ENCODE measurements around the gene TINAGL1. TPM values are rescaled to one million over a fixed set of nuclear protein-coding genes. Genes with fewer than 3 reads are reported as not detected.

Gene TINAGL1
- total RNA-seq, 2 donors from 2014 or later, result 211 to 264 TPM

DNA sequence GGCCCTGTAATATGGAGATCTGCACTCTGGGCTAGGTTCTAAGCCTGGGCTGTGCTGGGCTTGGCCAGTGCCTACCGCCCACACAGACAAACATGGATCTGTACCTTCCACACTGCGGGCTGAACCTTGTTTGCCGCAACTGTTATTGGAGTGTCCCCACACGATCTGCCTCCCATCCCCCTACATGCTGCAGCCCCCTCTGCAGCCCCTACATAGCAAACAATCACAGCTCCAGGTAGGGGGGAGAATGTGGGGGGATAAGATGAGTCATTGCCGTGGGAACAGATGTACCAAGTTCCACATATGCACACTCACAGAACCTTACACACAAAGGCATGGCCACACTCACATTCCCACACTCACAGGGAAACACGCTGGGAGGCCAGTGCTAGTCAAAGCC lies 39.1 kb downstream of the TINAGL1 start:
- TF ChIP-seq, protein P1, sequence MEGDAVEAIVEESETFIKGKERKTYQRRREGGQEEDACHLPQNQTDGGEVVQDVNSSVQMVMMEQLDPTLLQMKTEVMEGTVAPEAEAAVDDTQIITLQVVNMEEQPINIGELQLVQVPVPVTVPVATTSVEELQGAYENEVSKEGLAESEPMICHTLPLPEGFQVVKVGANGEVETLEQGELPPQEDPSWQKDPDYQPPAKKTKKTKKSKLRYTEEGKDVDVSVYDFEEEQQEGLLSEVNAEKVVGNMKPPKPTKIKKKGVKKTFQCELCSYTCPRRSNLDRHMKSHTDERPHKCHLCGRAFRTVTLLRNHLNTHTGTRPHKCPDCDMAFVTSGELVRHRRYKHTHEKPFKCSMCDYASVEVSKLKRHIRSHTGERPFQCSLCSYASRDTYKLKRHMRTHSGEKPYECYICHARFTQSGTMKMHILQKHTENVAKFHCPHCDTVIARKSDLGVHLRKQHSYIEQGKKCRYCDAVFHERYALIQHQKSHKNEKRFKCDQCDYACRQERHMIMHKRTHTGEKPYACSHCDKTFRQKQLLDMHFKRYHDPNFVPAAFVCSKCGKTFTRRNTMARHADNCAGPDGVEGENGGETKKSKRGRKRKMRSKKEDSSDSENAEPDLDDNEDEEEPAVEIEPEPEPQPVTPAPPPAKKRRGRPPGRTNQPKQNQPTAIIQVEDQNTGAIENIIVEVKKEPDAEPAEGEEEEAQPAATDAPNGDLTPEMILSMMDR (IDR thresholded peaks at IDR 0.05), result no peak
- H3K27ac ChIP-seq, result no peak overlapping the region
- DNase-seq (ENCODE audit: low spot score), result no peak
- H3K36me3 ChIP-seq, result no peaks in the 10 kb centered on the region
- peaks cover 0 to 2% of the 10 kb centered on the region in 2 donors for H3K27me3 ChIP-seq
- H3K4me1 ChIP-seq, result peaks cover 0 to 16% of the 10 kb centered on the region in 2 donors
- no peak overlapping the region for H3K4me3 ChIP-seq
- no peaks in the 10 kb centered on the region for H3K9me3 ChIP-seq

DNA sequence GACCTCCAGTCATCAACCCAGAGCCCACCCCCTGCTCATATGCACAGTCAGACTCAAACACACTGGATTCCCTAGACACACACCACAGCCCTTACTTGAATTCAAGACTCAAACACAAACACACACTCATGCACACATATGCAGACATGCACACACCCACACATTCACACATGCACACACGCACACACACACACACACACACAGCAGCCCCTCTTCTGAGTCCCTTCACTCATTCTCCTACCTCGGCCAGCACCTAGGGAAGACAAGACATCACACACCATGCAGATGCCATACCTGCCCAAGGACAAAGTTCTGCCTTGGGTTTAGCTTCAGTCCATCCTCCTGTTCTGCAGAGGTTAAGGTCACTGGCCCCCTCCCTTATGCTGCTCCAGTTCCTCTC lies 39.6 kb downstream of the TINAGL1 start:
- Histone ChIP-seq H3K27me3 (peaks cover 0 to 2% of the 10 kb centered on the region in 2 donors), H3K9me3 (no peaks in the 10 kb centered on the region), H3K4me1 (peaks cover 0 to 16% of the 10 kb centered on the region in 2 donors), H3K4me3 (no peak overlapping the region), H3K27ac (no peak overlapping the region), H3K36me3 (no peaks in the 10 kb centered on the region)
- no peak for DNase-seq (ENCODE audit: low spot score)
- TF ChIP-seq, protein P1 (IDR thresholded peaks at IDR 0.05), result no peak

DNA sequence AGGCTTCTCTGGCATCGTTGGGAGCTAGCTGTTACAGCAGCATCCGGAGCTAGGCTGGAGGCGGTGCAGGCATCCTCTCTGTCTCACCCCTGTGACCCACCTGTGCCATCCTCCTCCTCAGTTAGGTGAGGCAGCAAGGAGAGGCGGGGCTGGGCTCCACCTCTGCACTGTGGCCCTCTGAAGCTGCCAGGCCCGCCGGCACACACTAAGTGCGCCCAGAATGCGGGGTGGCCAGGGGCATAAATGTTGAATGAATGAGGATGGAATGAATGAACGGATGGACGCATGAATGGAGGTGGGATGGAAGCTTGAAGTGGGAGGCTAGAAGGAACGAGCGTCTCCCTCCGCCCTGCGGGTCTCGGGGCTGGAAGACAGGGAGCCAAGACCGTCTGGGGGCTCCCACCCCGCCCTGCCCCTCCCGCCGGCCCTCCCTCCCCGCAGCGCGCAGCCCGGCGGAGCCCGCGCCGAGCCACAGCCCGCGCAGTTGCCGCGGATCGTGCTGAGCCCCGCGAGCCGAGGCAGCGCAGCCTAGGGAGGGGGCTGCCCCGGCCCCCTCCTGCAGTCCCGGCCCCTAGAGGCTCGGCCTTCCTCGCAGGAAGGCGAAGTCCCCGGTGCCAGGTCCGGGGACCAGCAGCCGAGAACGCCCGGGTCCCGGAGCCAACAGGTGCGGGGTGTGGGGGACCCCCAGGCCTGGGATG lies 41.1 kb downstream of the TINAGL1 start, which contains the start of gene HCRTR1:
Gene HCRTR1, plus strand, starts transcription at position 472 of the 698 bp plus-strand sequence. CDS start 1,504 bp downstream, outside the sequence.
- Histone ChIP-seq H3K4me3 (peak within 1 kb of the TSS; percentile 57 to 65), H3K9me3 (no peaks in the 10 kb centered on the region), H3K4me1 (peaks cover 0 to 28% of the 10 kb centered on the region in 2 donors), H3K27ac (peak within 1 kb of the TSS; percentile 13 to 35), H3K27me3 (peaks cover 0 to 2% of the 10 kb centered on the region in 2 donors), H3K36me3 (no peaks in the 10 kb centered on the region)
- no peak for DNase-seq (ENCODE audit: low spot score)
- TF ChIP-seq, protein P1 (IDR thresholded peaks at IDR 0.05), result no peak

DNA sequence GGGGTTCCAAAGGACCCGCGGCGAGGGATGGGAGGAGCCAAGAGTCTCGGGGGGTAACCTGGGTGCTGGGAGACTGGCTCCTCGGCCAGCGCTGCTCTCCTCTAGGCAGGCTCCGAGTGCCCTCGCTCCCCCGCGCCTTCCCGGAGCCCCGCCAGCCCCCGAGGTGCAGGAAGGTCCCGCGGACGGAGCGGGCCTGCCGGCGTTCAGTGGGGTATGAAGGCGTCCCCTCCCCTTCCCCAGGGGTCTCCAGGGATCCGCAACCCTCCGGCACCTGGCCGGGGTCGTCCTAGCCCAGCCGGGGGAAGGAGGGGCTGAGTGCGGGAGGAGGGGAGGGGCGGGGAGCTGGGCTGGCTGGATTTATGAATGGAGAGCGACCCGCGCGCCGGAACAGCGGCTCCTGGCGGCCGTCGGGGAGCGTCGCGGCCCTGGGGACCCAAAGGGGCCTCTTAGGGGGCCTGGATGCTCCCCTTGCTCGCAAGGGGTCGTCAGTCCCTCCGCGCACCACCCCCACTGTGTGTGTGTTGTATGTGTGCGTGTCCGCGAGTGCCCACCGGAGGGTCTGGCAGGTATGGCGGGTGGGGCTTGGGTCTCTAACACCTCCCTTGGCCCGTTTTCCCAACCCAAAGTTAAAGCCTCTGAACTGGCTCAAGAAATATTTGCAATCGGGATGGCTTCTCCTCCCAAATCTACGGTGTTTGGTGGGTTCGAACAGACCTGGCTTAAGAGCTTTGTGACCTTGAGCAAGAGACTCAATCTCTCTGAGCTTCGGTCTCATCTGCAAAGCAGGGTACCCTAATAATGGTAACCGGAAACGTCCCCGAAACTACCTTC lies 41.8 kb downstream of the TINAGL1 start:
- no peaks in the 10 kb centered on the region for H3K36me3 ChIP-seq
- H3K27me3 ChIP-seq, result peaks cover 0 to 2% of the 10 kb centered on the region in 2 donors
- H3K4me3 ChIP-seq, result peak overlapping the region; percentile 57 to 65
- H3K4me1 ChIP-seq, result peaks cover 0 to 33% of the 10 kb centered on the region in 2 donors
- H3K27ac ChIP-seq, result peak overlapping the region; percentile 13 to 35
- TF ChIP-seq, protein P1 (IDR thresholded peaks at IDR 0.05), result peak; percentile 83 to 94
- DNase-seq (ENCODE audit: low spot score), result no peak
- no peaks in the 10 kb centered on the region for H3K9me3 ChIP-seq

DNA sequence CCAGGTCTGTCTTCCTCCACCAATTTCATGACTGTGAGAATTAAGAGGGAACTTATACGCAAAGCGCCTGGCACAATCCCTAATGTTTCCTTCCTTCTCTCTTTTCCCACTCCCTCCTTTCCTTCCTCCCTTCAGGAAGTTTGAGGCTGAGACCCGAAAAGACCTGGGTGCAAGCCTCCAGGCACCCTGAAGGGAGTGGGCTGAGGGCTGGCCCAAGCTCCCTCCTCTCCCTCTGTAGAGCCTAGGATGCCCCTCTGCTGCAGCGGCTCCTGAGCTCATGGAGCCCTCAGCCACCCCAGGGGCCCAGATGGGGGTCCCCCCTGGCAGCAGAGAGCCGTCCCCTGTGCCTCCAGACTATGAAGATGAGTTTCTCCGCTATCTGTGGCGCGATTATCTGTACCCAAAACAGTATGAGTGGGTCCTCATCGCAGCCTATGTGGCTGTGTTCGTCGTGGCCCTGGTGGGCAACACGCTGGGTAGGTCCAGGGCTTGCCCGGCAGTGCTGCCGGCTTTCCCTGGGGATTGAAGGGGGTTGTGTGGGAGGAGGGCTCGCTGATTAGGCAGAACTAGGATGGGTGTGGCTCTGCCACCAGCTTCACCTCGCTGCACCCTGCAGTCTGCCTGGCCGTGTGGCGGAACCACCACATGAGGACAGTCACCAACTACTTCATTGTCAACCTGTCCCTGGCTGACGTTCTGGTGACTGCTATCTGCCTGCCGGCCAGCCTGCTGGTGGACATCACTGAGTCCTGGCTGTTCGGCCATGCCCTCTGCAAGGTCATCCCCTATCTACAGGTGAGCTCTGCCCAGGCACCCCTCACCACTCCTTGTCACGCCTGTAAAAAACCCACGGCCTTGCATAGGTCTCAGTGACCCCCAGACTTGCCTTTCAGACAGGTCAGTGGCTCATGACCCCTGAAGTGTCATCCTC lies 42.9 kb downstream of the TINAGL1 start:
- TF ChIP-seq, protein P1 (IDR thresholded peaks at IDR 0.05), result no peak
- no peak for DNase-seq (ENCODE audit: low spot score)
- H3K27ac ChIP-seq, result no peak overlapping the region
- H3K4me3 ChIP-seq, result no peak overlapping the region
- no peaks in the 10 kb centered on the region for H3K36me3 ChIP-seq
- no peaks in the 10 kb centered on the region for H3K9me3 ChIP-seq
- H3K27me3 ChIP-seq, result peaks cover 0 to 2% of the 10 kb centered on the region in 2 donors
- H3K4me1 ChIP-seq, result peaks cover 0 to 33% of the 10 kb centered on the region in 2 donors

Measured in right atrium auricular region (tissue), 2 donors.